Measurements from ENCODE around the gene MAML2. TPM values are rescaled to one million over a fixed set of nuclear protein-coding genes. Genes with fewer than 3 reads are reported as not detected.

MAML2 gene
- polyA plus RNA-seq, 12 donors = 4.5 to 17.5 (median 5.7) TPM; not detected in 1

DNA sequence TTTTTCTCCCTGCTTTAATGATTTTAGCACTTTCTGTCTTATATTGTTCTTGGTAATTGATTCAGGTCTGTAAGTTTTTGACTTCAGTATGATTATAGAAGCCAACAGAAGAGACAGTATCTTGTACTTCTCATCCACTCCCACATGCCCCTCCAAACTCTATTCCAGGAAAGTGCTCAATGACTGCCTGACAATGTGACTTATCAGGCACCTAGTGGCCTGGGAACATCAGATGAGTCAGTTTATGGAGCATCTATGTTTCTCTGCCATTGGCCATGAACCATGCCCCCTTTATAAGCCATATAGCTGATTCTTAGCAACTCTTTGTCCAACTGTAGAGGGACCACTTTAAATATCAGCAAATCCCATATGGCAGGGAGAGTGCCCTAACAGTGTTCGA, 239.9 kb downstream of the MAML2 start:
- DNase-seq = no peak

DNA sequence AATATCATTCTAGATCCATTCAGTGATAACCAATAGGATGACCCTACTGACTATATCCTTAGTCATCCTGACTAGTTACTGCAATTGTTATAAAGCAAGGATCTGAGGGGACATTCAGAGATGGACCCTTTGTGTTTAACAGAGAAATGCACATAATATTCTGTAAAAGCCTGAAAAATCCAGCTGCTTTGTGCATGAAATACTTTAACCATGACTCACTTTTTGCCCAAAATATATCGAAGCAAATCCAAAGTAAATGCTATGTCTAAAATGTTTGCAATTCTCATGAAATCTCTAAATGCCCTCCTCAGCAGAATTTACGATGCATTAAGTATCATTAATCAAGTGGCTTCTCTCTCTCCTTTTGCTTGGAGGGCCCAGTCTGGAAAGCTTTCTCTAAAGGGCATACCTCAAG, 240.3 kb downstream of the MAML2 start:
- no peak for DNase-seq

DNA sequence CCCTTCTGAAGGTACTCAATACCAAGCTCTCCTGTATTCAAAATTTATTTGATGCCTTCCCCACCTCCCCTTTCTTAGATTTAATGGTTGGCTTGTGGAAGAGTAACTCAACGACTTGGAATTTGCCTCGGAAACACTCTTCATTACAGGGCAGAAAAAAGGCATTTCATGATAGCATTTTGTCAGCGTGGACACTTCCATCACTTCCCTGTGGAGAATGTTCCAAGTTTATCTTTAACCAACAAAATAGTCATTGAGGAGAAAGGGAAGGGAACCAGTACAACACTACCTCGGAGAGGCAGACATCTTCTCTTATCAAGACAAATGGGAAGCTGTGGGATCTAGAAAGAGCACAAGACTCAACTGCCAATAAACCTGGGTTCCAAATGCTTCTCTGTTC, 241.8 kb downstream of the MAML2 start:
- DNase-seq = no peak

DNA sequence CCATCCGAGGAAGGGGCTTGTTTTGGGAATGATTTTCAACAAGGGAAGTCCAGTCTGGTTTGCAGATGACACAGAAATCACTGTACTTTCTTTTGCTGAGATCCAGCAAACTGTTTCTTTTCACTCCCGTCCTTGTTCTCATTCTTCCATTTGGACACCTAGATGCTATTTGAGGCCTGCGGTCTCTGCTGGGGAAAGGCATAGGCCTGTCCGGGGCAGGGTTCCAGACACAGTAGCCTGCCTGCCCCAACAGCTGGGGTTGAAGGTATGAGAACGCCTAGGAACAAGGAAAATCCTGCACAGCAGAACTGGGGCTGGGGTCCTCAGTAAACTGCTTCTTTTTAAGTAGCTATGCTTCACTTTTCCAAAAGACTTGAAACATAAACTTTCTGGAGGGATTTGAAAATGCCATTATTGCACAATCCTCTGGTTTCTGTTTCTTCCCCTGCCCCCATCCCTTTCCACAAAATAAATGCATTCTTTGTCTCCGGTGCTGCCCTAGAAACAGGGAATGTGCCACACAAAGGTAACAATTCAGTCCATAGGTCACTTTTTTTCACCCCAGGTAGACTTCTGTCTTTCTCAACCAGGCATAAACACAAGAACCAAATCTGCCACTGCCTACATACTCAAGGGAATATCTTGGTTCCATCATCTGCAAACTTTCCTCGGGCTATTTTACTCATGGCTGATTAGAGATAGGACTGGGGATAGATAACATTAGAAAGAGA, 244.3 kb downstream of the MAML2 start:
- peak; percentile 21 for DNase-seq

GRCh38 chr11:96097844-96098421, 245.1 kb downstream of the MAML2 start:
- no peak for DNase-seq

- no peak for DNase-seq
These were observed 246.6 kb downstream of the MAML2 start for GRCh38 chr11:96096360-96096759.

- DNase-seq = no peak
These were observed 247.1 kb downstream of the MAML2 start for GRCh38 chr11:96095884-96096303.

- no peak for DNase-seq
These were observed 248.8 kb downstream of the MAML2 start for GRCh38 chr11:96094156-96094555.

- DNase-seq = no peak
These were observed 250.5 kb downstream of the MAML2 start for GRCh38 chr11:96092511-96092910.

GRCh38 chr11:96091476-96091875, 251.5 kb downstream of the MAML2 start:
- DNase-seq = no peak

GRCh38 chr11:96090711-96091110, 252.3 kb downstream of the MAML2 start:
- no peak for DNase-seq

DNA sequence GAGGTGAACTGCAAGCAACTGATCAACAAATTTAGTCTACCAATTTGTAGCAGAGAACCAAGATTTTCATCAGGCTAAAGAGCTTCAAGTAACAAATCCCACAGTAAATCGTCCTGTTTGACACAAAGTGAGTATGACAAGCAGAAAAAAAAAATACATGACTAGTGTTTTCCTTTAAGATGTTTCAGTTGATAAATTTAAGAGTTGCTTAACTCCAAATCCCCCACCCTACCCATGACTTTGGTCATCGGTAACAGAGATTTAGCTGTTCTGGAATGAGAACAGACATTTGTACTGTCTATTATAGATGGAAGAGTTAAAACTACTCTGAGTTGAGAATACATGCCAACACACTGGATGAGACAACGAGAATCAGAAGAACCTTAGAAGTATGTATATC, 254.1 kb downstream of the MAML2 start:
- DNase-seq = no peak

GRCh38 chr11:96086111-96086510, 256.9 kb downstream of the MAML2 start:
- DNase-seq = no peak

DNA sequence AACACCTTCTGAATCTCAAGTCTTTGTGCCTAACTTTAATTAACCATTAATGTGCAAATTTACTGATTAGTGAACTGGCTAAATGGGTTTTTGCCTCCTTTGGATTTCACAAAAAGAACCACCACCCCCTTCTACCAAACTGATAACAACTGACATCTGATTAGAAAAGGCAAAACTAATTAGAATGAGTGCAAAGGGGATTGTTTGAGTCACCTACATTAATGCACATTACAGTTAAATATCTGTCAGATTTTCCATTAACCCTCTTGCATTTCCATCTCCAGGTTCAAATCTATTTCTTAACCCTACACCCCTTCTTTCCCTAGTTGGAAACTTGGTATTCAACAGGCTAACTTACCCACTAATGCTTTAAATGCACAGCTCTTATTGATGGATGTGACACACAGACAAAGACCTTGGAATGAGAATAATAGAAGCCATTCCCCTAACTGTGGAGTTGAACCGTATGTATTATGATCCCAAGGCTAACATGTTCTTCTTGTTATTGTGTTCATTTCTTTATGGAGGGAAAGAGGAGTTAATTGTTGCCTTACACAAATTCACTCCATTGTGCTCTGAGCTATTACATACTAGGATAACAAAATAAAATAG, 257.6 kb downstream of the MAML2 start:
- DNase-seq = no peak

DNA sequence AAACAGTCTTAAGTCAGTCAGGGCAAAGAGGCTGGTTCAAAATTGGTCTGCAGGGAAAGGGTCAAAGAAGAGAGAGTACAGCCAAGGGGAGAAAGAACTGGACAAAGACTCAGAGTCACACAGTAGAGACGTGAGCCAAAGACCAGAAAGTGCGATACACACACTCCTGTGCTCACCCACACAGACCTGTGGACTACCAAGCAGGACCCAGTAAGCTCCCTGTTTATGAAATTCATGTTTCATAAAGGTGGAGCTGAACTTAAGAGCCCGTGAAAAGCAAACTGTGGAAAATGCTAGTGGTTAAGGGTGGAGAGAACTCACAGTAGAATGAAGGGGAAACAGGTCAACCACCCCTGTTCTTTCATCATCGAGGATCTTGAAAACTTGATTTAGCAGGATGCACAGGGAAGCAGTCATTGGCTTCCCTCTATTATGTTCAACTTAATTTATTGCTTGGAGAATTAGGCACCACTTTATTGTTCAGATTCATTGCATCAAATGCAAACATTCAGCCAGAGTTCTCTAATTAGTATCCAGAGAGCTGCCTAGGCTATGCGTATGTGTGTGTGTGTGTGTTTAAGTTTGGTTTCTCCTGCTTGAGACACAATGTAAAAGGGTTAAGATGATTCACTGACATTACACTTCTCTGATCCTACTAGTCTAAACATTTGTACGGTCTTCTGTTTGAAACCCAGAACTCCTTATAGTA, 258.2 kb downstream of the MAML2 start:
- no peak for DNase-seq

GRCh38 chr11:96082936-96083335, 260.1 kb downstream of the MAML2 start:
- no peak for DNase-seq

DNA sequence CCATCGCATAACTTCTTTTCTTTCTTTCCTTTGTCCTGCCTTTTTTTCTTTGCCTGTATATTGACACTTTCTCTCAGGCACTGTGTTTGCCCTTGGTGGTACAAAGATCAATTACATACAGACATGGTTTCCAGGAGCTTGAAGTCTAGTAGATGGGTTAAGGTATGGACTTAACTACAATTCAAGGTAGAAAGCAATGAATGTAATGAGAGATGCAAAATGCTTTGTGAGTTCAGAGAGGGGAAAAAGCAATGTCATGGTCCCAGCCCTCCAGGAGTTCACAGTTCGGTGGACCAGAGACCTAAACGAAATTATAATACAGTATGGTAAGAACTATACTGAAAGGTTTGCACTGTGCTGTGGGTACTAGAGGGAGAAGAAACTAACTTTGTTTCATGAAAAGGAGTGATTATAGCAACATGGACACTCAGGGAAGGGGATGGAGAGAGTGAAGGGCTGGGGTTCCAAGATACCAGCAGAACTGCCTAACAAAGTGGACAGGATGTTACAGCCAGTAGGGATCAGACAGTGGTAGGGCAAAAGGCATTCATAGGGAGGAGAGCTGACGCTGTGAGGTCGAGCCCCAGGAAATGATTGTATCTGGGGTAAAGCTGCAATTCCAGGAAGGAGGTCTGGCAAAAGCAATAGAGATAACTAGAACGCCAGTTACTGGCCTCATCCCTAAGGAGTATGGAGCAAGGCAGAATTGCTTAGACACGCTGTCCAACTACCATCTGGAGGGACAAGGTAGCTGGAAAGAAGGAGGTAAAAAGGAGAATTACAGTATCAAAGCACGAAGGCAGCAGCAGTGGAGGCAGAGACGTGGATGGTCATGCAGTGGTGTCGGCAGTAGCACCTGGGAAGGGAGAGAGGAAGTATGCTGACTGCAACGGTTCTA, 260.7 kb downstream of the MAML2 start:
- DNase-seq = no peak

- no peak for DNase-seq
These were observed 261.4 kb downstream of the MAML2 start for GRCh38 chr11:96081561-96081960.

GRCh38 chr11:96079691-96080090, 263.3 kb downstream of the MAML2 start:
- DNase-seq = no peak

- DNase-seq = no peak
These were observed 267.4 kb downstream of the MAML2 start for GRCh38 chr11:96075532-96075959.

DNA sequence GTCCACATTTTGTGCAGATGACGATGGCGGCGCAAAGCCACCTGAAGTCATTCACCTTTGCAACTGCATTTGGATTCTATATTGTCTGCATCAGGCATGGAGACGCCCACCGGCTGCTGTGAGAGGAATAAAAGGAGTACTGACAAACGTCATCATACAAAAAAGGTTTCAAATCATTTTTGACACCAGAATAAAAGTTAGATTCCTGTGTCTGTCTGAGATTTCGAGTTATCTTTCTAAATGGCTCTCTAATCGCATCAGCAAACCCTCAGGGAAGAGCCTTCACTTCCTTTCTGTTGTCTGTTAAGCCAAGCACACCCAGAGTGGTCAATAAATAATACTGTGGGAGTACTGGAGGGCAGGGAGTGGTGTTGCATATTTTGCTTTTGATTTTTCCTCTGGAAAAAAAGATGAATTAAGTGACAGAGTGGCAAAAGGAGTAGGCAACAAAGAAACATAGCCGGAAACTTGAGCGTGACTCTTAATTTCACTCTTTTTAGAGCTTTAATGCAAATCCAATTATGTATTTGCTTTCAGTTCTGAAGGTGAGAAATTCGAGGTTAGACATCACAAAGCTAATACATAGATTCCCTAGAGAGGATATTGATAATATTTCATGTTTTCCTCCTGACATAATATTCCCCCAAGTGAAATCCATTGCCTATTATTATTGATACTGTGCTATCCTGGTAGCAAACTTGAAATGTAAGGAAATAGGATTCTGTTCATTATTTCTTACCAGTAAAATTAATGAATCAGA, 268.3 kb downstream of the MAML2 start:
- no peak for DNase-seq

Data from muscle of arm (tissue), 12 donors.